ENCODE measurements around the gene TSPAN9. TPM values are rescaled to one million over a fixed set of nuclear protein-coding genes. Genes with fewer than 3 reads are reported as not detected.

Gene TSPAN9
- total and polyA plus RNA-seq, 2 experiments from 2014 or later: 6.0 to 31.5 TPM

DNA sequence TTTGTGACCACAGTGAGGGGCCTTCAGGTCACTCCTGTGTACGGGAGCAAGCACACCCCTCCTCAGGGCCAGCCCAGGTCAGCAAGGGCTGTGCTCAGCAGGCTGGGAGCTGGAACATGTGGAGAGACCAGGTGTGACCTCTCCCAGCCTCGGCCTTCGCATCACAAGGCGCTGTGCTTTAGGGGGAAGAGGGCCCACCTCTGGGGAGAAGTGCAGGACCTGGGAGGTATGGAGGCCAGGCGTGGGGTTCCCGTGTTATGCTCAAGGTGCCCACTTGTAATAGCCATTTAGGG, 219.2 kb downstream of the TSPAN9 start (continued):
- TF ChIP-seq, protein P1, sequence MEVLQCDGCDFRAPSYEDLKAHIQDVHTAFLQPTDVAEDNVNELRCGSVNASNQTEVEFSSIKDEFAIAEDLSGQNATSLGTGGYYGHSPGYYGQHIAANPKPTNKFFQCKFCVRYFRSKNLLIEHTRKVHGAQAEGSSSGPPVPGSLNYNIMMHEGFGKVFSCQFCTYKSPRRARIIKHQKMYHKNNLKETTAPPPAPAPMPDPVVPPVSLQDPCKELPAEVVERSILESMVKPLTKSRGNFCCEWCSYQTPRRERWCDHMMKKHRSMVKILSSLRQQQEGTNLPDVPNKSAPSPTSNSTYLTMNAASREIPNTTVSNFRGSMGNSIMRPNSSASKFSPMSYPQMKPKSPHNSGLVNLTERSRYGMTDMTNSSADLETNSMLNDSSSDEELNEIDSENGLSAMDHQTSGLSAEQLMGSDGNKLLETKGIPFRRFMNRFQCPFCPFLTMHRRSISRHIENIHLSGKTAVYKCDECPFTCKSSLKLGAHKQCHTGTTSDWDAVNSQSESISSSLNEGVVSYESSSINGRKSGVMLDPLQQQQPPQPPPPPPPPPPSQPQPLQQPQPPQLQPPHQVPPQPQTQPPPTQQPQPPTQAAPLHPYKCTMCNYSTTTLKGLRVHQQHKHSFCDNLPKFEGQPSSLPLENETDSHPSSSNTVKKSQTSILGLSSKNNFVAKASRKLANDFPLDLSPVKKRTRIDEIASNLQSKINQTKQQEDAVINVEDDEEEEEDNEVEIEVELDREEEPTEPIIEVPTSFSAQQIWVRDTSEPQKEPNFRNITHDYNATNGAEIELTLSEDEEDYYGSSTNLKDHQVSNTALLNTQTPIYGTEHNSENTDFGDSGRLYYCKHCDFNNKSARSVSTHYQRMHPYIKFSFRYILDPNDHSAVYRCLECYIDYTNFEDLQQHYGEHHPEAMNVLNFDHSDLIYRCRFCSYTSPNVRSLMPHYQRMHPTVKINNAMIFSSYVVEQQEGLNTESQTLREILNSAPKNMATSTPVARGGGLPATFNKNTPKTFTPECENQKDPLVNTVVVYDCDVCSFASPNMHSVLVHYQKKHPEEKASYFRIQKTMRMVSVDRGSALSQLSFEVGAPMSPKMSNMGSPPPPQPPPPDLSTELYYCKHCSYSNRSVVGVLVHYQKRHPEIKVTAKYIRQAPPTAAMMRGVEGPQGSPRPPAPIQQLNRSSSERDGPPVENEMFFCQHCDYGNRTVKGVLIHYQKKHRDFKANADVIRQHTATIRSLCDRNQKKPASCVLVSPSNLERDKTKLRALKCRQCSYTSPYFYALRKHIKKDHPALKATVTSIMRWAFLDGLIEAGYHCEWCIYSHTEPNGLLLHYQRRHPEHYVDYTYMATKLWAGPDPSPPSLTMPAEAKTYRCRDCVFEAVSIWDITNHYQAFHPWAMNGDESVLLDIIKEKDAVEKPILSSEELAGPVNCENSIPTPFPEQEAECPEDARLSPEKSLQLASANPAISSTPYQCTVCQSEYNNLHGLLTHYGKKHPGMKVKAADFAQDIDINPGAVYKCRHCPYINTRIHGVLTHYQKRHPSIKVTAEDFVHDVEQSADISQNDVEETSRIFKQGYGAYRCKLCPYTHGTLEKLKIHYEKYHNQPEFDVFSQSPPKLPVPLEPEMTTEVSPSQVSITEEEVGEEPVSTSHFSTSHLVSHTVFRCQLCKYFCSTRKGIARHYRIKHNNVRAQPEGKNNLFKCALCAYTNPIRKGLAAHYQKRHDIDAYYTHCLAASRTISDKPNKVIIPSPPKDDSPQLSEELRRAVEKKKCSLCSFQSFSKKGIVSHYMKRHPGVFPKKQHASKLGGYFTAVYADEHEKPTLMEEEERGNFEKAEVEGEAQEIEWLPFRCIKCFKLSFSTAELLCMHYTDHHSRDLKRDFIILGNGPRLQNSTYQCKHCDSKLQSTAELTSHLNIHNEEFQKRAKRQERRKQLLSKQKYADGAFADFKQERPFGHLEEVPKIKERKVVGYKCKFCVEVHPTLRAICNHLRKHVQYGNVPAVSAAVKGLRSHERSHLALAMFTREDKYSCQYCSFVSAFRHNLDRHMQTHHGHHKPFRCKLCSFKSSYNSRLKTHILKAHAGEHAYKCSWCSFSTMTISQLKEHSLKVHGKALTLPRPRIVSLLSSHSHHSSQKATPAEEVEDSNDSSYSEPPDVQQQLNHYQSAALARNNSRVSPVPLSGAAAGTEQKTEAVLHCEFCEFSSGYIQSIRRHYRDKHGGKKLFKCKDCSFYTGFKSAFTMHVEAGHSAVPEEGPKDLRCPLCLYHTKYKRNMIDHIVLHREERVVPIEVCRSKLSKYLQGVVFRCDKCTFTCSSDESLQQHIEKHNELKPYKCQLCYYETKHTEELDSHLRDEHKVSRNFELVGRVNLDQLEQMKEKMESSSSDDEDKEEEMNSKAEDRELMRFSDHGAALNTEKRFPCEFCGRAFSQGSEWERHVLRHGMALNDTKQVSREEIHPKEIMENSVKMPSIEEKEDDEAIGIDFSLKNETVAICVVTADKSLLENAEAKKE (CRISPR knock-in tag; IDR thresholded peaks at IDR 0.05): no peak
- TF ChIP-seq ZNF331 (CRISPR knock-in tag; IDR thresholded peaks at IDR 0.05; ENCODE audit: low read depth): no peak
- no peak for TF ChIP-seq EZH2phosphoT487 (IDR thresholded peaks at IDR 0.05; ENCODE audit: unreplicated experiment)
- TF ChIP-seq CTCF (conservative IDR thresholded peaks at IDR 0.05; ENCODE audit: low read depth in 2 of 2): no peak
- no peak for TF ChIP-seq ZNF114 (CRISPR knock-in tag; IDR thresholded peaks at IDR 0.05)
- no peak for TF ChIP-seq STAT1 (IDR thresholded peaks at IDR 0.05; ENCODE audit: unreplicated experiment)

DNA sequence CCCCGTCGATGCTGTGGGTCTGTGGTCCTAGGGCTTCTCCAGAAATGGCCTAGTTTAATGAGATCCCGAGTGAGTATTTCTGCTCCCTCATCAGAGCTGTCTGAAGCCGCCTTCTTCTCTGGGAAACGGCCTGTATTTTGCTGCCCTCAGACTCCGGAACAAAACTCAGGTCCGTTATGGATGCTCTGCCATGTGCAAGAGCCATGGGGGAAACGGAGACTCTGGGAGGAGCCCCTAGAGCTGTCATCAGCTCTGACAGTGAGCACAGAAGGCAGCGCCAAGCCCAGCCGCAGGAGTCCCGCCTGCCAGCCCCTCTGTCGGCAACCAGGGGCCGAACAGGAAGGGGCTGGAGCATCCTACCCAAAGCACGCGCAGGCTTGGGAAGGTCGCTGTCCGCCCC, 221.4 kb downstream of the TSPAN9 start:
- H3K9me3 Mint-ChIP-seq: no peaks in the 10 kb centered on the region
- TF ChIP-seq, protein P1 (CRISPR knock-in tag; IDR thresholded peaks at IDR 0.05): no peak
- TF ChIP-seq POLR2AphosphoS5 (IDR thresholded peaks at IDR 0.05; ENCODE audit: low read depth) (no peak), ETS1 (IDR thresholded peaks at IDR 0.05) (no peak)

More for the DNA sequence above, 221.4 kb downstream of the TSPAN9 start:
- no peak overlapping the region for H3K27ac ChIP-seq (ENCODE audit: low read depth)
- H3K4me1 ChIP-seq (ENCODE audit: insufficient read depth): peaks cover 4% of the 10 kb centered on the region; the same call in 1 of the 2 replicates
- Mint-ChIP-seq H3K4me3 (no peak overlapping the region), H3K36me3 (ENCODE audit: low read depth) (no peaks in the 10 kb centered on the region), H3K27ac (no peak overlapping the region), H3K4me1 (peaks cover 14% of the 10 kb centered on the region; the same call in 2 of the 3 replicates), H3K27me3 (ENCODE audit: insufficient read depth, low read depth, poor library complexity) (peaks cover 17% of the 10 kb centered on the region)
- DNase-seq (ENCODE audit: low spot score) (no peak), ATAC-seq (no peak)
- no peaks in the 10 kb centered on the region for H3K27me3 ChIP-seq (ENCODE audit: insufficient read depth)
- no peaks in the 10 kb centered on the region for H4K20me1 ChIP-seq (replicated peaks; ENCODE audit: insufficient read depth)
- H3K4me2 ChIP-seq: no peak overlapping the region
- H3K4me3 ChIP-seq: no peak overlapping the region
- H2AFZ ChIP-seq: no peak overlapping the region
- no peaks in the 10 kb centered on the region for H3K9me2 ChIP-seq (ENCODE audit: insufficient read depth)
- no peaks in the 10 kb centered on the region for H3K36me3 ChIP-seq (ENCODE audit: insufficient read depth)
- no peaks in the 10 kb centered on the region for H3F3A ChIP-seq (replicated peaks; ENCODE audit: low read depth)
- H3K79me2 ChIP-seq (replicated peaks; ENCODE audit: insufficient read depth): no peaks in the 10 kb centered on the region
